ENCODE measurements around the gene PTGFRN. TPM values are rescaled to one million over a fixed set of nuclear protein-coding genes. Genes with fewer than 3 reads are reported as not detected.

PTGFRN gene
- total and polyA plus RNA-seq, 2 donors = 19.7 to 26.0 TPM

- H3K9me3 ChIP-seq (ENCODE audit: control insufficient read depth in 2 of 2, insufficient read depth in 1 of 2, low read length in 1 of 2) = no peaks in the 10 kb centered on the region
- no peaks in the 10 kb centered on the region for H3K36me3 ChIP-seq (ENCODE audit: control insufficient read depth in 2 of 2, insufficient read depth in 2 of 2, low read length in 1 of 2)
- H3K4me1 ChIP-seq (ENCODE audit: control insufficient read depth in 2 of 2, insufficient read depth in 2 of 2, low read length in 2 of 2) = peaks cover 6 to 21% of the 10 kb centered on the region in 2 donors
- 7% methylated on average over 64 of the region's 64 CpGs for WGBS
- peak overlapping the region in 1 of 2 donors; percentile 22 for H3K27ac ChIP-seq (ENCODE audit: low read depth in 1 of 2, low read length in 1 of 2)
- H3K27me3 ChIP-seq (ENCODE audit: control insufficient read depth in 2 of 2, insufficient read depth in 1 of 2, low read length in 1 of 2) = peaks cover 5 to 50% of the 10 kb centered on the region in 2 donors
- peak in 3 of 9 donors; percentile 9 to 55 (median 23) for DNase-seq (ENCODE audit: low read depth in 6 of 9, low spot score in 9 of 9)
- peak overlapping the region; percentile 50 to 59 for H3K4me3 ChIP-seq (ENCODE audit: low read length in 2 of 2)
These were observed 867 bp downstream of the PTGFRN start for GRCh38 chr1:116910379-116911187.

- Histone ChIP-seq H3K9me3 (ENCODE audit: control insufficient read depth in 2 of 2, insufficient read depth in 1 of 2, low read length in 1 of 2) (no peaks in the 10 kb centered on the region), H3K36me3 (ENCODE audit: control insufficient read depth in 2 of 2, insufficient read depth in 2 of 2, low read length in 1 of 2) (no peaks in the 10 kb centered on the region), H3K4me3 (ENCODE audit: low read length in 2 of 2) (peak overlapping the region in 1 of 2 donors; percentile 50), H3K27me3 (ENCODE audit: control insufficient read depth in 2 of 2, insufficient read depth in 1 of 2, low read length in 1 of 2) (peaks cover 5 to 50% of the 10 kb centered on the region in 2 donors), H3K27ac (ENCODE audit: low read depth in 1 of 2, low read length in 1 of 2) (no peak overlapping the region), H3K4me1 (ENCODE audit: control insufficient read depth in 2 of 2, insufficient read depth in 2 of 2, low read length in 2 of 2) (peaks cover 6 to 21% of the 10 kb centered on the region in 2 donors)
- no peak for DNase-seq (ENCODE audit: low read depth in 6 of 9, low spot score in 9 of 9)
- 89% methylated on average over 6 of the region's 6 CpGs for WGBS
These were observed 1.5 kb downstream of the PTGFRN start for GRCh38 chr1:116911188-116911553.

DNA sequence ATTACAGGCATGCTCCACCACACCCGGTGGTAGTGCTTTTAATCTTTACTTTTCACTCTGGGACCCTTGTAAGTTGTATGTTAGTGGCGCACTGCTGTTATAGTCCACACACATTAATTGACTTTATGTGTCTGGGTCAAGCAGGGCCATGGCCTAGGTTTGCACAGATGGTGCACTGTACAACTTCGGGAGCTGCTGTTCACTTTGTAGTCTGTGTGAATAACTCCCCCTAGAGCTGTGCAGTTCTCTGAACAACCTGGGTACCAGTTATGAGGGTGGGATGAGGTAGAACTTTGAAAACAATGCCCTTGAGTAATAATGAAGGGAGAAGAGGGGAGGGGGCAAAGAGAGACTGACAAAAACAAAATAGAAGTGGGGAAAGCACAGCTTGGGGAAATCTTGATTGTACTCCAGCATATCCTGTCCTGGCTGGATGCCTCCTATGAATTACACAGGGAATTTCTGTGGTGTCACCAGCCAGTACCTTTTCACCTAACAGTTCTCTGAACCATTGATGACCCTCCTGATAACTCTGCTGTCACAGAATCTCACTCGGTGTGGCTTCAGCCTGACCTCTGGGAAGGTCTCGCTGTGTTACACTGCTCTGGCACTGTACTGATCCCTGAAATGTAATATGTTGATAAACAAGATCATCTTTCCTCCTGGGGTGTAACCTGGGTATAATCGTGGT, 2.2 kb downstream of the PTGFRN start:
- Histone ChIP-seq H3K36me3 (ENCODE audit: control insufficient read depth in 2 of 2, insufficient read depth in 2 of 2, low read length in 1 of 2) (no peaks in the 10 kb centered on the region), H3K27me3 (ENCODE audit: control insufficient read depth in 2 of 2, insufficient read depth in 1 of 2, low read length in 1 of 2) (peaks cover 5 to 50% of the 10 kb centered on the region in 2 donors), H3K4me3 (ENCODE audit: low read length in 2 of 2) (no peak overlapping the region), H3K4me1 (ENCODE audit: control insufficient read depth in 2 of 2, insufficient read depth in 2 of 2, low read length in 2 of 2) (peaks cover 6 to 21% of the 10 kb centered on the region in 2 donors), H3K27ac (ENCODE audit: low read depth in 1 of 2, low read length in 1 of 2) (no peak overlapping the region), H3K9me3 (ENCODE audit: control insufficient read depth in 2 of 2, insufficient read depth in 1 of 2, low read length in 1 of 2) (no peaks in the 10 kb centered on the region)
- no peak for DNase-seq (ENCODE audit: low read depth in 6 of 9, low spot score in 9 of 9)
- 91% methylated on average over 6 of the region's 6 CpGs for WGBS

DNA sequence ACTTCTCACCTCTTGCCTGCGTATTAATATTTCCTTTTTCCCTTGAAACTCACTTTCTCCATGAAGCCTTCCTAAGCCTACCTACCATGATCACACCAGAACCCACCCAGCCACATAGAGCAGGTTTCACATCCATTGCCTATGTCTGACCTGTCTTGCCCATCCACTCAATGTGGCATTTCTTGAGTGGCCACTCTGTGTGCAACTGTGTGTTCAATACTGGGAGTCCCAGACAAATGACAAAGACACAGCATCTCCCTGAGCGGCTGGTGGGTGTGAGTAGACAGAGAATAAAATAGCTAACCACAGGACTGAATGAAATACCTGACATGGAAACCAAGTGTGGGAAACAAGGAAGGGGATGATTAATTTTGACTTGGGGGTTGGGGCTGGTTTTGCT, 3.1 kb downstream of the PTGFRN start:
- Histone ChIP-seq H3K27me3 (ENCODE audit: control insufficient read depth in 2 of 2, insufficient read depth in 1 of 2, low read length in 1 of 2) (peaks cover 5 to 50% of the 10 kb centered on the region in 2 donors), H3K9me3 (ENCODE audit: control insufficient read depth in 2 of 2, insufficient read depth in 1 of 2, low read length in 1 of 2) (no peaks in the 10 kb centered on the region), H3K4me3 (ENCODE audit: low read length in 2 of 2) (no peak overlapping the region), H3K27ac (ENCODE audit: low read depth in 1 of 2, low read length in 1 of 2) (no peak overlapping the region), H3K36me3 (ENCODE audit: control insufficient read depth in 2 of 2, insufficient read depth in 2 of 2, low read length in 1 of 2) (no peaks in the 10 kb centered on the region), H3K4me1 (ENCODE audit: control insufficient read depth in 2 of 2, insufficient read depth in 2 of 2, low read length in 2 of 2) (peaks cover 6 to 21% of the 10 kb centered on the region in 2 donors)
- 95% methylated on average over 2 of the region's 2 CpGs for WGBS
- DNase-seq (ENCODE audit: low read depth in 6 of 9, low spot score in 9 of 9) = no peak

- Histone ChIP-seq H3K4me1 (ENCODE audit: control insufficient read depth in 2 of 2, insufficient read depth in 2 of 2, low read length in 2 of 2) (peaks cover 6 to 21% of the 10 kb centered on the region in 2 donors), H3K36me3 (ENCODE audit: control insufficient read depth in 2 of 2, insufficient read depth in 2 of 2, low read length in 1 of 2) (no peaks in the 10 kb centered on the region), H3K9me3 (ENCODE audit: control insufficient read depth in 2 of 2, insufficient read depth in 1 of 2, low read length in 1 of 2) (no peaks in the 10 kb centered on the region), H3K4me3 (ENCODE audit: low read length in 2 of 2) (no peak overlapping the region), H3K27ac (ENCODE audit: low read depth in 1 of 2, low read length in 1 of 2) (no peak overlapping the region), H3K27me3 (ENCODE audit: control insufficient read depth in 2 of 2, insufficient read depth in 1 of 2, low read length in 1 of 2) (peaks cover 5 to 42% of the 10 kb centered on the region in 2 donors)
- 95% methylated on average over 4 of the region's 4 CpGs for WGBS
- DNase-seq (ENCODE audit: low read depth in 6 of 9, low spot score in 9 of 9) = no peak
These were observed 4.2 kb downstream of the PTGFRN start for GRCh38 chr1:116913941-116914340.

DNA sequence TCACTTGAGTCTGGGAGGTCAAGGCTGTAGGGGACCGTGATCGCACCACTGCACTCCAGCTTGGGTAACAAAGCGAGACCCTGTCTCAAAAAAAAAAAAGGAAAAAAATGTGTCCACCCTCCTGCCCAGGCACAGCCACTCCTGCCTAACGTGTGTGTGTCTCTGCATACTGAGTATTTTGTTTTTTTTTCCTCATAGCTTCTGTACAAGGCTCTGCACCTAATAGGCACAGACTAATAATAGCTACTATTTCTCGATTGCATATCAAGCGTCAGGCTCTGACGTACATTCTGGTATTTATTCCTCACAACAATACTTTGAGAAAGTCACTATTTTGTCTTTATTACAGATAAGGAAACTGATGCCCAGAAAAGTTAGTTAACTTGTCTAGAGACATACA, 5.0 kb downstream of the PTGFRN start:
- Histone ChIP-seq H3K27ac (ENCODE audit: low read depth in 1 of 2, low read length in 1 of 2) (no peak overlapping the region), H3K36me3 (ENCODE audit: control insufficient read depth in 2 of 2, insufficient read depth in 2 of 2, low read length in 1 of 2) (no peaks in the 10 kb centered on the region), H3K9me3 (ENCODE audit: control insufficient read depth in 2 of 2, insufficient read depth in 1 of 2, low read length in 1 of 2) (no peaks in the 10 kb centered on the region), H3K4me3 (ENCODE audit: low read length in 2 of 2) (no peak overlapping the region), H3K27me3 (ENCODE audit: control insufficient read depth in 2 of 2, insufficient read depth in 1 of 2, low read length in 1 of 2) (peaks cover 2 to 35% of the 10 kb centered on the region in 2 donors), H3K4me1 (ENCODE audit: control insufficient read depth in 2 of 2, insufficient read depth in 2 of 2, low read length in 2 of 2) (peaks cover 6 to 16% of the 10 kb centered on the region in 2 donors)
- WGBS = 94% methylated on average over 7 of the region's 7 CpGs
- no peak for DNase-seq (ENCODE audit: low read depth in 6 of 9, low spot score in 9 of 9)

DNA sequence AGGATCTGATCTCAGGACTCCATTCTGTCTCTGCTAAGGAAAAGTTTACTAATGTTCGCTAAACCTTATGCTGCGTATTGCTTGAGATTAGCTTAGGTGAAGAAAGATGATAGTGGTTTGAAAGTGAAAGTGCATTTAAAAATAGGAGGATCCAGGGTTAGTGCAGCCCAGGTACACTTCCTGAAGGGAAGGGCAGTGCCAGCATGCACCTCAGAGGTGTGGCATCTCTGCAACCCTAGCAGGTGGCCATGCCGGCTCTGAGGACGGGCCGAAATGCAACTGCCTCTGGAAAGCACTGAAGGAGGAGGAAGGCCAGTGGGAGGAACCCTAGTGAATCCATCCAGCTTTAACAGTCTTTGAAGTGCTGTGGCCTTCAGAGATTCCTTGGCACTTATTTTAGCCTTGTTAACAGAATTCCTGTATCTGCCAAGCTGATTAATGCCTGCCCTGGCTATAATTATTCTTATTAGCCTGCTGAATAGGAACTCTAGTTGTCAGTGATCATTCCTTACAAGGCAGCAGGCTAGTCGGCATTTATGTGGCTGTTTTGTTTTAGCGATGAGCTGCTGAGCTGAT, 5.5 kb downstream of the PTGFRN start:
- no peaks in the 10 kb centered on the region for H3K9me3 ChIP-seq (ENCODE audit: control insufficient read depth in 2 of 2, insufficient read depth in 1 of 2, low read length in 1 of 2)
- H3K27me3 ChIP-seq (ENCODE audit: control insufficient read depth in 2 of 2, insufficient read depth in 1 of 2, low read length in 1 of 2) = peaks cover under 1 to 30% of the 10 kb centered on the region in 2 donors
- H3K27ac ChIP-seq (ENCODE audit: low read depth in 1 of 2, low read length in 1 of 2) = no peak overlapping the region
- H3K4me3 ChIP-seq (ENCODE audit: low read length in 2 of 2) = no peak overlapping the region
- H3K36me3 ChIP-seq (ENCODE audit: control insufficient read depth in 2 of 2, insufficient read depth in 2 of 2, low read length in 1 of 2) = no peaks in the 10 kb centered on the region
- peaks cover 4 to 15% of the 10 kb centered on the region in 2 donors for H3K4me1 ChIP-seq (ENCODE audit: control insufficient read depth in 2 of 2, insufficient read depth in 2 of 2, low read length in 2 of 2)
- DNase-seq (ENCODE audit: low read depth in 6 of 9, low spot score in 9 of 9) = peak in 1 of 9 donors; percentile 6
- 88% methylated on average over 7 of the region's 7 CpGs for WGBS

DNA sequence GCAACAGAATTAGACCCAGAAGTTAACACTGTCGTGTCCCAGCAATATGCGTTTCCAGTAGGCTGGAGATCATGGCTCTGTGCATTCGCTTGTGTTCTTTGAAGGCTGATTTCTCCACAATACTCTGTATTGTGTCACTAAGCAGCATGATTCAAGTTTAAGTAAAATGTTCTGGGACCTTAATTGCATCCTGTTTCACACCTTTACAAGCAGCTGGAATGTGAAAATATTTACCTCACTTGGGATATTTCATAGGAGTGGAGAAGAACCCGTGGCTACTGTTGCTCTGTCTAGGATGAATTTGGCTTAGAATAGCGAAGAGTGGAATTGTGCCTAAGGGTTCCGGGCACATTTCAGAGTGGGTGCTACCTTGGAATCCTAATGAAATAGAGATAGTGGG, 6.3 kb downstream of the PTGFRN start:
- Histone ChIP-seq H3K4me3 (ENCODE audit: low read length in 2 of 2) (no peak overlapping the region), H3K4me1 (ENCODE audit: control insufficient read depth in 2 of 2, insufficient read depth in 2 of 2, low read length in 2 of 2) (peaks cover 0 to 8% of the 10 kb centered on the region in 2 donors), H3K27me3 (ENCODE audit: control insufficient read depth in 2 of 2, insufficient read depth in 1 of 2, low read length in 1 of 2) (peaks cover 0 to 23% of the 10 kb centered on the region in 2 donors), H3K9me3 (ENCODE audit: control insufficient read depth in 2 of 2, insufficient read depth in 1 of 2, low read length in 1 of 2) (no peaks in the 10 kb centered on the region), H3K36me3 (ENCODE audit: control insufficient read depth in 2 of 2, insufficient read depth in 2 of 2, low read length in 1 of 2) (no peaks in the 10 kb centered on the region), H3K27ac (ENCODE audit: low read depth in 1 of 2, low read length in 1 of 2) (no peak overlapping the region)
- WGBS = 97% methylated on average over 6 of the region's 6 CpGs
- no peak for DNase-seq (ENCODE audit: low read depth in 6 of 9, low spot score in 9 of 9)

All from thymus (tissue), 11 donors.